GM19438 (cell line): ENCODE measurements around the gene PSG3.
"Not testable (repeated sequence)": the region's sequence is repeated elsewhere in the genome, so short reads cannot be mapped to it uniquely, and the experiment has no call there.

Experiments
- ATAC-seq: cut with Tn5 transposase; IDR thresholded peaks from one replicate; pipeline ENCODE4 v1.9.1; 2021; ENCODE audit warnings: low read depth; ENCODE audit not compliant: unreplicated experiment

PSG3 gene

GRCh38 chr19:42740381-42740780 lies at the start of gene PSG3:
TSS of gene PSG3 (minus strand) at chr19:42740481. CDS start at chr19:42740384, 97 bp downstream.
- not testable (repeated sequence) for ATAC-seq

DNA sequence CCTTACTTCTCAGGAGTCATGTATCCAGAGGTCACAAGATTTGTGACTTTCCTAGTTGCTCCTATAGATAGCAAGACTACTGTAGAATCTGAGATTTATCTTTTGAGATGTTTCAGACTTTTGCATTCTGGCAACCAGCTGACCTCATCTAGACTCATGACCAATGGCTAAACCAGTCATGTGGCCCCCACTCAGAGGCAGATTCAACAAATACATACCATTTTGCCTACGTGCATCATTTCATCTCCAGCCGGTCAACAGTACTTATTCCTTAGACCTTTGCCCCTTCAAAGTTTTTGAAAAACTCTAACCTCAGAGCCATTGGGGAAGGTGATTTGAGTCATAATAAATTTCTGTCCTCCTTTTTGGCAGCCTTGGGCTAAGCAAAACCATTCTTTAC lies 48.5 kb upstream of the PSG3 start:
- ATAC-seq = not testable (repeated sequence)

- not testable (repeated sequence) for ATAC-seq
Measured at GRCh38 chr19:42787766-42788165, 47.5 kb upstream of the PSG3 start.

GRCh38 chr19:42776750-42777612 lies 36.7 kb upstream of the PSG3 start:
- ATAC-seq = not testable (repeated sequence)

DNA sequence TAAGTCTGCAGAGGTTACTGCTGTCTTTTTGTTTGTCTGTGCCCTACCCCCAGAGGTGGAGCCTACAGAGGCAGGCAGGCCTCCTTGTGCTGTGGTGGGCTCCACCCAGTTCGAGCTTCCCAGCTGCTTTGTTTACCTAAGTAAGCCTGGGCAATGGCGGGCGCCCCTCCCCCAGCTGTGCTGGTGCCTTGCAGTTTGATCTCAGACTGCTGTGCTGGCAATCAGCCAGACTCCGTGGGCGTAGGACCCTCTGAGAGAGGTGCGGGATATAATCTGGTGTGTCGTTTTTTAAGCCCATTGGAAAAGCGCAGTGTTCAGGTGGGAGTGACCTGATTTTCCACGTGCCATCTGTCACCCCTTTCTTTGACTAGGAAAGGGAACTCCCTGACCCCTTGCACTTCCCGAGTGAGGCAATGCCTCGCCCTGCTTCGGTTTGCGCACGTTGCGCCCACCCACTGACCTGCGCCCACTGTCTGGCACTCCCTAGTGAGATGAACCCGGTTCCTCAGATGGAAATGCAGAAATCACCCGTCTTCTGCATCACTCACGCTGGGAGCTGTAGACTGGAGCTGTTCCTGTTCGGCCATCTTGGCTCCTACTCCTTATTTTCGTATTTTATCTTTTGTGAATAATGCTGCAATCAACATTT lies 34.4 kb upstream of the PSG3 start:
- ATAC-seq = not testable (repeated sequence)

DNA sequence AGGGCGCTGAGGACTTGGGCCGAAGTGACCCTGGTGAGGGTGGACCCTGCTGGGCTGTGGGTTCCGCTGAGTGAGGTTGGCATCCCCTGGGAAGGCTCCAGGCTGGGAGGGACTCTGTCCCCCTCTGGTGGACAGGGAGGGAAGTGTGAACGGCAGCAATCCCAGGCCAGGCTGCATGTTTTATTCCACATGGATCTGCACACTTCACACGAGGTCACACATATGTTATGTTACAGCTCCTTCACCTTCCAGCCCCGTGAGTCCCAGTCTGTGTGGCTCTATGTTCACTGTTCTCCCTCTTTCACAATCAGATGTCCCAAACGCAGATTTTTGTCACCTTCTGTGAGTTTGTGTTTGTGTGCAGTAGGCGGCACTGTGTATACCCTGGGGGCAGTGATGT lies 27.0 kb upstream of the PSG3 start:
- not testable (repeated sequence) for ATAC-seq

- not testable (repeated sequence) for ATAC-seq
Measured at GRCh38 chr19:42766871-42767270, 26.6 kb upstream of the PSG3 start.

DNA sequence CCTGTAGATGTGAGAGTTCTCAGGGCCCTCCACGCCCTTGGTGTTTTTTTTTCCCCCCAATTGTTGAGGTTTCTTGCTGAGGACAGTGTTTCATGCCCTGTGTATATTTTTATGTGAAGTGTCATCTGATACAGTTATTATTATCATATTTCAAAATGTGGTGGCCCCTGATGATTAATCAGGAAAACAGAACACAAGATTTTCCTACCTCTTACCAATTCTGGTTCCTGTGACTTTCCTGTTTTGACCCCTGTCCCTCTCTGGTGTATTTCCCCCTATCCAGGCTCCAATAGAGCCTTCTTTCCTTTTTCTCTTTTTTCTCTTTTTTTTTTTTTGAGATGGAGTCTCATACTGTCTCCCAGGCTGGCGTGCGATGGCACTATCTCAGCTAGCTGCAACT lies 24.6 kb upstream of the PSG3 start:
- ATAC-seq = no peak

DNA sequence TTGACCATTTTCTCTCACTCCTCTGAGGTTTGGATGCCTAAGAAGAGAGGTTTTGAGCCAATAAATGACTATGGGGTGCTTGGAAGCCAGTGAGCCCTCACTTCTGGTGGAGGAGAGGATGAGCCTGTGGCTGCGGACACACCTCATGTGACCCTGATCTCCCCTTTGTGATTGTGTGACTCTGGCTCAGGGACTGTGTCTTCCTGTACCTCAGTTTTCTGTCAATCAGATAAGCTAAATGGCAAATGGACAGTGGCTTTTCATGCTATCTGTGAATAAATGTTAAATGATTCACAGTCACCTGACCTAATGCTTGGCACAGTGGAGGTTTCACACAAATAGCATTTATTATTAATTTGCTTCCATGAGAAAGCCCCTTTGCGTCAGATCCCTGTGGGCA lies 22.5 kb upstream of the PSG3 start:
- ATAC-seq = no peak

DNA sequence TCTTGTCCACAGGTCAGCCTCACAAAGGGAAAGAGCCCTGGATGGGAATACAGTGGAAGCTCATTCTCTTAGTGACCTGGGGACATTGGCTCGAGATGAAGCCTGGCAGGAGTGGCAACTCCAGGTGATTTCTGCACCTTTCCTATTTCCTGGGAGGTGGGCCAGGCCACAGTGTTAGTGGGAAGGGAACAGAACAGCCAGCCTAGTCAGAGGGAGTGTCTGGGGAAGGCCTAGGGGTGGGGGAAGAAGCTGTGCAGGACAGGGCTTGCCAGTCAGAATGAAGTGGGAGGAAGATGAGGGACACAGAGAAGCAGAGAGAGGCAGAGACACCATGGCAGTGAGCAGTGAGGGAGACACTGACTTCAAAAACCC lies 21.6 kb upstream of the PSG3 start:
- ATAC-seq = not testable (repeated sequence)

DNA sequence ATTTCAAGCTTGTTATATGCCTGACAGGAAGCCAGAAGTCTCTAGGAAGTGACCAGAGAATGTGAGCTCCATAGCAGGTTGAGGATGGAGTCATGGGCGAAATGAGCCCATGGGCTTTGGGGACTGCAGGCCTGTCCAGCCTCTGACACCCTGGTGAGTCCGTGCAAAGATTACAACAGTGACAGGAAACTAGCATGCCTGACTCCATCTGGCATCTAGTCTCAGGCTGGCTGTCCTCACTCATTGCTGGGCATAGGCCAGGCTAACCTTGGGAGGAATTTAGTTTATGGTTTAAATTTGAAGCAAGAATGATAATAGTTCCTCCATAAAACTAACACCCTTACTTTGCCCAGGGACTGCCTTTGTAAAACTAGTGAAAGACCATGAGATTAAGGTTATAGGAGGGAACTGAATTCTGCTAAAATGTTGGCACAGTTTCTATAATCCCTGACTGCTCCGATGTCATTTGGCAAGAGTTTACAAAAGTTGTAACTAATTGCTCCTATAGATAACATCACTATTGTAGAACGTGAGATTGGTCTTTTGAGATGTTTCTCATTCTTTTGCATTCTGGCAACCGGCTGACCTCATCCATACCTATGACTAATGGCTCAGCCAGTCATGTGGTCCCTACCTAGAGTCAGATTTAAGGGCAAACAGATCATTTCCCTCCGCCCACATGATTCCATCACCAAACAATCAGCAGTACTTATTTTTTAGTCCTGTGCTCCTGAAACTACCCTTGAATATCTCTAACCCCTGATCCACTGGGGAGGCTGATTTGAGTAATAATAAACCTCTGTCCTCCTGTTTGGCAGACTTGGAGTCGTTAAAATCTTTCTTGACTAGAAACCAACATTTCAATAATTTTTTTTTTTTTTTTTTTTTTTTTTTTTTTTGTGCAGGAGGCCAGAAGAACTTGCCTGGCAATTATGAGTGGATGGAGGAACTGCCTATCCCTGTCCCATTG lies 21.0 kb upstream of the PSG3 start:
- not testable (repeated sequence) for ATAC-seq

GRCh38 chr19:42758667-42759066 lies 18.4 kb upstream of the PSG3 start:
- not testable (repeated sequence) for ATAC-seq

- not testable (repeated sequence) for ATAC-seq
Measured at GRCh38 chr19:42752246-42752645, 12.0 kb upstream of the PSG3 start.

DNA sequence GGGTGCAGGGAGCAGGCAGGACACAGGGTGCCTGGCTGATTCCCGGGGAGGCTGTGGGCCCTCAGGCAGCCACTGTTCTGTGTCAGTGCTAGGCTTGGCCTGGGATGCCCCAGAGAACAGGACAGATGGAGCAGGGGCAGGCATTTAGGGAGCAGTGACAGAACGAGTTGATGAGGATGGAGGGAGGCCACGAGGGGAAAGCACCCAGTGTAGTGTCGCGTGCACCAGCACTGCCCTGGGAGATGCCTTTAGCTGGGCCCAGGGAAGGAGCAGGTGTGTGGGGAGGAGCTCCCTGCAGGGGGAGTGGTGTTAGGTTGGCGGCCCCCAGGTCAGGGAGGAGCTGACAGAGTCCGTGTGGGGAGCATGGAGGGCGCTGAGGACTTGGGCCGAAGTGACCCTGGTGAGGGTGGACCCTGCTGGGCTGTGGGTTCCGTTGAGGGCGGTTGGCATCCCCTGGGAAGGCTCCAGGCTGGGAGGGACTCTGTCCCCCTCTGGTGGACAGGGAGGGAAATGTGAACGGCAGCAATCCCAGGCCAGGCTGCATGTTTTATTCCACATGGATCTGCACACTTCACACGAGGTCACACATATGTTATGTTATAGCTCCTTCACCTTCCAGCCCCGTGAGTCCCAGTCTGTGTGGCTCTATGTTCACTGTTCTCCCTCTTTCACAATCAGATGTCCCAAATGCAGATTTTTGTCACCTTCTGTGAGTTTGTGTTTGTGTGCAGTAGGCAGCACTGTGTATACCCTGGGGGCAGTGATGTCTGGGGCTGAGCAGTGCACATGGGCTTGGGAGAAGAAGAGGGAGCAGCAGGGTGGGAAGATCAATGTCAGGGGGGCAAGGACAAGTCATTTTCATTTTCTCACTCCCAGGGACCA lies 1.7 kb upstream of the PSG3 start:
- not testable (repeated sequence) for ATAC-seq

- ATAC-seq = not testable (repeated sequence)
Measured at GRCh38 chr19:42737581-42738011, 2.7 kb downstream of the PSG3 start.

GRCh38 chr19:42728341-42728740 lies 11.9 kb downstream of the PSG3 start:
- not testable (repeated sequence) for ATAC-seq

DNA sequence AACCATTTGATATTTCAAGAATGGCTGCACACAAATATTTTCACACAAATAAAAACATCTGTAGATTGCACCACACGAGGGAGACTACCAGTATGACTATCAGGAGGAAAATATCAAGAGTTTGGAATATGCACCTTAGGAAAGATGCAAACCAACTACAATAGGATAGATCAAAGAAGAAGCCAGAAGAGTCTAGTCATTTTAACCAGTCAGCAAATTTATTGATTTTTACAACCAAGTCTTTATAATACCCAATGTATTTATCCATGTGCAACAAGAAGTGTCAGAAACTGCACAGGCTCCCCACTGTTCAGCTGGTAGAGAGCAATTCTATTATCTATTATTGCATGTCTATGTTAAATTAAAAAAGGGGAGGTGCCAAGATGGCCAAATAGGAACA lies 26.3 kb downstream of the PSG3 start:
- ATAC-seq = not testable (repeated sequence)

GRCh38 chr19:42712753-42713152 lies 27.5 kb downstream of the PSG3 start:
- not testable (repeated sequence) for ATAC-seq

DNA sequence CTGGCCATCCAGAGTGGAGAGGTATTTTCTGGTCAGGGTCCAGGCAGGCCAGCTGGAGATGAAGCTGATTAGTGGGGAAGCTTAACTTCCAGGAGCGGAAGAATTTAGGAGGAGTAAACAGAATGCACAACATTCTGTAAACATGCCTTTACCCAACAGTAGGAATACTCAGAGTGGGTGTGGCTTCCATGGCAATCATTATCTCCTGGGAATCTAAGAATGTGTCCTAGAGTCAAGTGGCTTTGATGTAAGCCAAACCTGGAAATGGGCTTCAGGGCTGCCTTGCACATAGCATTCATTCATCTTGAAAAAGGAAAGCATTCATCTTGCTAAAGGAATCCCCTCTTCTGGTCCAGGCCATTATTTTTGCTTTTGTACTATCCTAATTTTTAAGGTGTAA lies 29.3 kb downstream of the PSG3 start:
- not testable (repeated sequence) for ATAC-seq

- ATAC-seq = no peak
Measured at GRCh38 chr19:42697884-42698283, 42.4 kb downstream of the PSG3 start.
